SK-N-SH (cell line): ENCODE data around the gene TCP10L. TPM values are rescaled to one million over a fixed set of nuclear protein-coding genes. Genes with fewer than 3 reads are reported as not detected.
A peak's percentile ranks its signal among the peaks of the same experiment; 100 is the strongest.

Experiments
- CTCF ChIA-PET: fragments of 300-600, 350-600 bp; formaldehyde crosslinking; extraction: SDS; loops from one replicate; lab custom pipeline; 2021; lab: Yijun Ruan, JAX
- POLR2A ChIA-PET: fragments of 350-600 bp; sonication (Branson Sonifier 250); formaldehyde crosslinking; extraction: SDS; loops from one replicate; lab custom pipeline; 2020; ENCODE audit warnings: antibody characterized with exemption, inconsistent platforms; lab: Yijun Ruan, JAX
- DNase-seq: peaks from one replicate; pipeline ENCODE4 v3.0.0; 2012
- H2AFZ ChIP-seq: fragments of 200-600 bp; sonication (generic); 2 replicates; pipeline ENCODE4 v1.8.1; 2016; ENCODE audit warnings: antibody characterized with exemption, mild to moderate bottlenecking, low read depth
- H3F3A ChIP-seq: fragments of 200-600 bp; sonication (generic); replicated peaks from 2 replicates; pipeline ENCODE3; 2016; ENCODE audit warnings: antibody characterized with exemption, mild to moderate bottlenecking; ENCODE audit not compliant: insufficient read depth
- H3K27ac ChIP-seq, 2 experiments: fragments of 200-500 bp in 1 of 2; fragments of 200-600 bp in 1 of 2; sonication (Bioruptor generic) in 1 of 2; sonication (generic), shearing (Covaris generic) in 1 of 2; 2 replicates each; pipeline versions ENCODE4 v1.5.1 to v1.6.1; 2014 to 2016; ENCODE audit warnings: low read depth in 2 of 2, inconsistent platforms in 1 of 2, low read length in 1 of 2, mild to moderate bottlenecking in 1 of 2, mixed read lengths in 1 of 2
- H3K27me3 ChIP-seq: fragments of 200-600 bp; sonication (generic), shearing (Covaris generic); 2 replicates; pipeline ENCODE4 v1.6.1; 2016; ENCODE audit warnings: mixed run types; ENCODE audit not compliant: insufficient read depth
- H3K36me3 ChIP-seq, 2 experiments: fragments of 200-500 bp in 1 of 2; fragments of 200-600 bp in 1 of 2; sonication (Bioruptor generic) in 1 of 2; sonication (generic) in 1 of 2; replicated peaks in 1 of 2; 2 replicates each; pipeline versions ENCODE3 to v1.5.1; 2014 to 2016; ENCODE audit warnings: low read length in 1 of 2, mild to moderate bottlenecking in 1 of 2; ENCODE audit not compliant: insufficient read depth in 2 of 2, control insufficient read depth in 1 of 2
- H3K4me1 ChIP-seq, 2 experiments: fragments of 200-500 bp in 1 of 2; fragments of 200-600 bp in 1 of 2; sonication (Bioruptor generic) in 1 of 2; sonication (generic), shearing (Covaris generic) in 1 of 2; 2 replicates each; pipeline versions ENCODE4 v1.5.1 to v1.6.1; 2014 to 2016; ENCODE audit warnings: low read depth in 1 of 2, low read length in 1 of 2, mixed run types in 1 of 2; ENCODE audit not compliant: insufficient read depth in 2 of 2, control insufficient read depth in 1 of 2
- H3K4me2 ChIP-seq: fragments of 200-600 bp; sonication (generic), shearing (Covaris generic); 2 replicates; pipeline ENCODE4 v1.6.1; 2017; ENCODE audit warnings: mixed run types
- H3K4me3 ChIP-seq, 2 experiments: fragments of 200-500 bp in 1 of 2; fragments of 200-600 bp in 1 of 2; sonication (Bioruptor generic) in 1 of 2; sonication (generic), shearing (Covaris generic) in 1 of 2; 2 replicates each; pipeline versions ENCODE4 v1.5.1 to v1.8.1; 2014 to 2016; ENCODE audit warnings: low read depth in 2 of 2, inconsistent platforms in 1 of 2, low read length in 1 of 2, mild to moderate bottlenecking in 1 of 2, mixed read lengths in 1 of 2, moderate library complexity in 1 of 2
- H3K79me2 ChIP-seq: fragments of 200-600 bp; sonication (generic); 2 replicates; pipeline ENCODE4 v1.8.1; 2017; ENCODE audit warnings: mild to moderate bottlenecking; ENCODE audit not compliant: insufficient read depth
- H3K9ac ChIP-seq: fragments of 200-600 bp; sonication (generic); 2 replicates; pipeline ENCODE4 v1.6.1; 2017; ENCODE audit warnings: mixed run types
- H3K9me2 ChIP-seq: fragments of 200-600 bp; sonication (generic); 2 replicates; pipeline ENCODE4 v1.6.1; 2017; ENCODE audit warnings: mixed run types
- H3K9me3 ChIP-seq: fragments of 200-600 bp; sonication (generic); 2 replicates; pipeline ENCODE4 v1.6.1; 2017; ENCODE audit warnings: mixed run types, mild to moderate bottlenecking, moderate library complexity
- H4K20me1 ChIP-seq: fragments of 200-600 bp; sonication (generic); 2 replicates; pipeline ENCODE4 v1.6.1; 2017; ENCODE audit warnings: mild to moderate bottlenecking, mixed run types; ENCODE audit not compliant: insufficient read depth
- FOXM1 ChIP-seq: IDR thresholded peaks from 2 replicates; pipeline ENCODE4 v1.4.0; 2012; ENCODE audit warnings: low read depth, mild to moderate bottlenecking
- GABPA ChIP-seq: IDR thresholded peaks from 2 replicates; pipeline ENCODE4 v1.4.0; 2012; ENCODE audit warnings: low read depth, mild to moderate bottlenecking
- JUND ChIP-seq: IDR thresholded peaks from 2 replicates; pipeline ENCODE4 v1.4.0; 2012
- NRF1 ChIP-seq: IDR thresholded peaks from 2 replicates; pipeline ENCODE4 v1.6.1; 2012; ENCODE audit warnings: low read depth, mild to moderate bottlenecking, low read length
- RAD21 ChIP-seq: IDR thresholded peaks from 2 replicates; pipeline ENCODE4 v1.6.1; 2012; ENCODE audit warnings: mild to moderate bottlenecking, low read length
- RXRA ChIP-seq: IDR thresholded peaks from 2 replicates; pipeline ENCODE4 v1.4.0; 2012; ENCODE audit warnings: low read depth, mild to moderate bottlenecking, borderline replicate concordance
- SMC3 ChIP-seq: IDR thresholded peaks from 2 replicates; pipeline ENCODE4 v1.6.1; 2012; ENCODE audit warnings: low read depth, low read length, improper control_type of control experiment
- WGBS: methylation state at CpG from one replicate; pipeline ENCODE4 v1.1.6; 2017; ENCODE audit warnings: low lambda C conversion rate; 5-methylcytosine and 5-hydroxymethylcytosine counted together
- polyA plus RNA-seq, 3 experiments: library from polyadenylated mRNA; depleted of rRNA; stranded (reverse); fragments of >200 nt; gene quantifications; 2 replicates each; pipeline ENCODE4 v1.2.3, GENCODE V29; 2012
- TF ChIP-seq, protein P1 (sequence below): fragments of 150-350 bp; IDR thresholded peaks from 2 replicates; pipeline ENCODE4 v1.6.1; 2016; ENCODE audit warnings: mild to moderate bottlenecking, low read depth, low read length
- TF ChIP-seq, protein P2 (sequence below): IDR thresholded peaks from 2 replicates; pipeline ENCODE4 v1.4.0; 2012; ENCODE audit warnings: low read depth
- TF ChIP-seq, protein P3 (sequence below): IDR thresholded peaks from 2 replicates; pipeline ENCODE4 v1.4.0; 2012; ENCODE audit warnings: low read depth, borderline replicate concordance
- TF ChIP-seq, protein P4 (sequence below): IDR thresholded peaks from 2 replicates; pipeline ENCODE4 v1.6.1; 2012; ENCODE audit warnings: mild to moderate bottlenecking, low read depth, low read length, moderate library complexity

TCP10L gene
- polyA plus RNA-seq, 1 of the 3 experiments (the other 2 are of a cell fraction) = 0.33 TPM

DNA sequence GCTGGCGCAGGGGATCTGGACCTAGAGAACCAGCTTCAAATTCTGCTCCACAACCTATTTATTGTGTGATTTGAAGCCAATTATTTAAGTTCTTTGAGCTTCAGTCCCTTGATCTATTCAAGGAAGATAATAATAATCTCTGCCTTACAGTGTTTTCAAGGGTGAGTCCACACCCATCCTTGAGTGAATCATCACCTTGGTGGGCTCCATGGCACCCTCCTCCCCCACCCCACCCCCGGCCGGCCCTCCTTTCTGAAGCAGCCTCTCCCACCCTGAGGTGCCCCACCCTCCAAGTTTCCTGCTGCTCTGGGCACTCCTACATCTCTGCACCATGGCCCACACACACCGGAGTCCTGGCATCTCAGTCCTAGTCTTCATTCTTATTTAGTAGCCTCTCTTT, 38.3 kb downstream of the TCP10L start (continued):
- TF ChIP-seq, protein P1, sequence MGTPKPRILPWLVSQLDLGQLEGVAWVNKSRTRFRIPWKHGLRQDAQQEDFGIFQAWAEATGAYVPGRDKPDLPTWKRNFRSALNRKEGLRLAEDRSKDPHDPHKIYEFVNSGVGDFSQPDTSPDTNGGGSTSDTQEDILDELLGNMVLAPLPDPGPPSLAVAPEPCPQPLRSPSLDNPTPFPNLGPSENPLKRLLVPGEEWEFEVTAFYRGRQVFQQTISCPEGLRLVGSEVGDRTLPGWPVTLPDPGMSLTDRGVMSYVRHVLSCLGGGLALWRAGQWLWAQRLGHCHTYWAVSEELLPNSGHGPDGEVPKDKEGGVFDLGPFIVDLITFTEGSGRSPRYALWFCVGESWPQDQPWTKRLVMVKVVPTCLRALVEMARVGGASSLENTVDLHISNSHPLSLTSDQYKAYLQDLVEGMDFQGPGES = no peak
- TF ChIP-seq, protein P2, sequence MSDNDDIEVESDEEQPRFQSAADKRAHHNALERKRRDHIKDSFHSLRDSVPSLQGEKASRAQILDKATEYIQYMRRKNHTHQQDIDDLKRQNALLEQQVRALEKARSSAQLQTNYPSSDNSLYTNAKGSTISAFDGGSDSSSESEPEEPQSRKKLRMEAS = no peak
- no peak for TF ChIP-seq SMC3
- TF ChIP-seq, all 33 proteins: peak for 0

DNA sequence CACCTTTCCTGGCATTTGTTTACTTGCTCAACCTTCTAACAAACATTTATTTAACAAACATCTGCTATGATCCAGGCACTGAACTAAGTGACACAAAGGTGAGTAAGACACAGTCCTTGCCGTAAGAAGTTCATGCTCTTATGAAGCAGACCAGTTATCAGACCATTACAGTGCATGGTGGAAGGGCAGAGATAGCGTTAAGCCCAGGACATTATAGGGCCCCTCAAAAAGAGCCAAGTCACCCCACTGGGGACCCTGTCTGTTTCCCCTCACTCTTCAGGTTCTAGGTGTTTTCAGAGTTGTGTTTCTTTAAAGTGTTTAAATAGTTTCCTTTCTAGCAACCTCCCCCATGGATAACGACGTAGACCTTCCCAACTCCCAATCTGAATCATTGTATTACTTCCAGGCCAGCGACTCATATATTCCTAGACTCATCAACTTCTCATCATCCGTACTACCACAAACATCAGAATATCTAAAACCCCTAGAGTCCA, 39.3 kb downstream of the TCP10L start:
- Histone ChIP-seq H3K9me3 (no peaks in the 10 kb centered on the region), H2AFZ (peak overlapping the region; percentile 68; the same call in 1 of the 2 replicates), H3K9ac (0 out of 2 replicates have a peak overlapping the region, but pooled peaks have one; percentile 24), H3K9me2 (no peaks in the 10 kb centered on the region), H3K79me2 (no peaks in the 10 kb centered on the region), H3K27ac (peak overlapping the region in 1 of 2 experiments; percentile 41; a peak in 1 of 4 replicates), H4K20me1 (no peaks in the 10 kb centered on the region), H3K36me3 (no peaks in the 10 kb centered on the region), H3K4me3 (no peak overlapping the region), H3F3A (peaks cover 5% of the 10 kb centered on the region), H3K4me2 (peak overlapping the region; percentile 53; the same call in 1 of the 2 replicates), H3K27me3 (no peaks in the 10 kb centered on the region), H3K4me1 (peaks cover 0 to 5% of the 10 kb centered on the region in 2 experiments; a peak in 1 of 4 replicates)
- WGBS = 46% methylated on average over 6 of the region's 6 CpGs
- ChIA-PET CTCF (no interaction called here), POLR2A (no interaction called here)
- DNase-seq = no peak
- no peak for TF ChIP-seq RAD21
- TF ChIP-seq FOXM1 = no peak
- TF ChIP-seq GABPA = no peak
- TF ChIP-seq, protein P3, sequence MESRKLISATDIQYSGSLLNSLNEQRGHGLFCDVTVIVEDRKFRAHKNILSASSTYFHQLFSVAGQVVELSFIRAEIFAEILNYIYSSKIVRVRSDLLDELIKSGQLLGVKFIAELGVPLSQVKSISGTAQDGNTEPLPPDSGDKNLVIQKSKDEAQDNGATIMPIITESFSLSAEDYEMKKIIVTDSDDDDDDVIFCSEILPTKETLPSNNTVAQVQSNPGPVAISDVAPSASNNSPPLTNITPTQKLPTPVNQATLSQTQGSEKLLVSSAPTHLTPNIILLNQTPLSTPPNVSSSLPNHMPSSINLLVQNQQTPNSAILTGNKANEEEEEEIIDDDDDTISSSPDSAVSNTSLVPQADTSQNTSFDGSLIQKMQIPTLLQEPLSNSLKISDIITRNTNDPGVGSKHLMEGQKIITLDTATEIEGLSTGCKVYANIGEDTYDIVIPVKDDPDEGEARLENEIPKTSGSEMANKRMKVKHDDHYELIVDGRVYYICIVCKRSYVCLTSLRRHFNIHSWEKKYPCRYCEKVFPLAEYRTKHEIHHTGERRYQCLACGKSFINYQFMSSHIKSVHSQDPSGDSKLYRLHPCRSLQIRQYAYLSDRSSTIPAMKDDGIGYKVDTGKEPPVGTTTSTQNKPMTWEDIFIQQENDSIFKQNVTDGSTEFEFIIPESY = no peak
- no peak for TF ChIP-seq NRF1
- TF ChIP-seq, protein P4, sequence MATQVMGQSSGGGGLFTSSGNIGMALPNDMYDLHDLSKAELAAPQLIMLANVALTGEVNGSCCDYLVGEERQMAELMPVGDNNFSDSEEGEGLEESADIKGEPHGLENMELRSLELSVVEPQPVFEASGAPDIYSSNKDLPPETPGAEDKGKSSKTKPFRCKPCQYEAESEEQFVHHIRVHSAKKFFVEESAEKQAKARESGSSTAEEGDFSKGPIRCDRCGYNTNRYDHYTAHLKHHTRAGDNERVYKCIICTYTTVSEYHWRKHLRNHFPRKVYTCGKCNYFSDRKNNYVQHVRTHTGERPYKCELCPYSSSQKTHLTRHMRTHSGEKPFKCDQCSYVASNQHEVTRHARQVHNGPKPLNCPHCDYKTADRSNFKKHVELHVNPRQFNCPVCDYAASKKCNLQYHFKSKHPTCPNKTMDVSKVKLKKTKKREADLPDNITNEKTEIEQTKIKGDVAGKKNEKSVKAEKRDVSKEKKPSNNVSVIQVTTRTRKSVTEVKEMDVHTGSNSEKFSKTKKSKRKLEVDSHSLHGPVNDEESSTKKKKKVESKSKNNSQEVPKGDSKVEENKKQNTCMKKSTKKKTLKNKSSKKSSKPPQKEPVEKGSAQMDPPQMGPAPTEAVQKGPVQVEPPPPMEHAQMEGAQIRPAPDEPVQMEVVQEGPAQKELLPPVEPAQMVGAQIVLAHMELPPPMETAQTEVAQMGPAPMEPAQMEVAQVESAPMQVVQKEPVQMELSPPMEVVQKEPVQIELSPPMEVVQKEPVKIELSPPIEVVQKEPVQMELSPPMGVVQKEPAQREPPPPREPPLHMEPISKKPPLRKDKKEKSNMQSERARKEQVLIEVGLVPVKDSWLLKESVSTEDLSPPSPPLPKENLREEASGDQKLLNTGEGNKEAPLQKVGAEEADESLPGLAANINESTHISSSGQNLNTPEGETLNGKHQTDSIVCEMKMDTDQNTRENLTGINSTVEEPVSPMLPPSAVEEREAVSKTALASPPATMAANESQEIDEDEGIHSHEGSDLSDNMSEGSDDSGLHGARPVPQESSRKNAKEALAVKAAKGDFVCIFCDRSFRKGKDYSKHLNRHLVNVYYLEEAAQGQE = no peak
- TF ChIP-seq JUND = 0 out of 2 replicates have a peak, but pooled peaks have one; percentile 4
- TF ChIP-seq, protein P1 = no peak
- no peak for TF ChIP-seq RXRA
